ENCODE results near the gene EML2.

EML2 gene

DNA sequence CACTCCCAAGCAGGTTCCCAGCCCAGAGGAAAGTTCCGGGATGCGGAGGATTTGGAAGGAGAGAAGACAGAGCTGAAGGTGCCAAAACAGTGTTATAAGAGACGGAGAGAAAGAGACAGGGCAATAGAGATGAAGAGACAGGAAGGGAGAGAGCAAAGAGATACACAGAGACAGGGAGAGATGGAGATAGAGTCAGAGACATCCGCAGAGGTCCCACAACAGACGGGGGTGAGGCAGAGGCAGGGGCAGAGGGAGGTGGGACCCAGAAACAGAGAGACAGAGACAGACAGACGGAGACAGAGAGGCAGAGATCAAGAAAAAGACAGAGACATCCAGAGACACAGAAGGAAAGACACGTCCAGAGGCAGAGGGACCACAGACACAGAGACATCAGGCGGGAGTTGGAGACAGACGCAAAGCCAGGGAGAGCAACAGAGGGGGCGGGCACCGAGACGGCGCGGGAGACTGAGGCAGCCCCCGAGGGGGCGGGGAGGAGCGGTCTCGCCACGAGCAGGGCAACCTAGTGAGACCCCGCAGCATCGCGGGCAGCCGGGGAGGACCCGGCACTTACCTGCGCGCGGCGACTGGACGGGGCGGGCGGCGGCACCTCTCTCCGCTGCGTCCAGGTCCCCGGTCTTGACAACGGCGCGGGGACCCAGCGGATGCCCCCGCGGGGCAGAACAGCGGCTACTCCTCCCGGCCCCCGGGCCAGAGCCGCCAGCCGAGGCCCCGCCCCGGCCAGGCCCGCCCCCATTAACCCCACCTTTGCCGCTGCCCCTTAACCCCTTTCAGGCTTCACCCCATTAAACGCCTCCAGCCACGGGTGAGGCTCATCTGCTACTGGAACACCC, 37.4 kb downstream of the EML2 start, which contains the start of gene GPR4:
GPR4 (minus strand) TSS at position 689 of the 851 bp plus-strand sequence. CDS start 10,346 bp downstream, outside the sequence.
- DNase-seq (ENCODE audit: low spot score): peak; percentile 31
- no peak for TF ChIP-seq CTCF (IDR thresholded peaks at IDR 0.05; ENCODE audit: extremely low read depth, insufficient read depth, missing control alignments)
- in situ Hi-C loops (cut with MboI; ENCODE audit: low pct_unique_long_range_greater_than_20kb, low sequenced_read_pairs, unreplicated experiment): no loop called here

GRCh38 chr19:45601115-45601514, 38.1 kb downstream of the EML2 start:
- TF ChIP-seq CTCF (IDR thresholded peaks at IDR 0.05; ENCODE audit: extremely low read depth, insufficient read depth, missing control alignments): no peak
- DNase-seq (ENCODE audit: low spot score): peak; percentile 21
- in situ Hi-C loops (cut with MboI; ENCODE audit: low pct_unique_long_range_greater_than_20kb, low sequenced_read_pairs, unreplicated experiment): no loop called here

DNA sequence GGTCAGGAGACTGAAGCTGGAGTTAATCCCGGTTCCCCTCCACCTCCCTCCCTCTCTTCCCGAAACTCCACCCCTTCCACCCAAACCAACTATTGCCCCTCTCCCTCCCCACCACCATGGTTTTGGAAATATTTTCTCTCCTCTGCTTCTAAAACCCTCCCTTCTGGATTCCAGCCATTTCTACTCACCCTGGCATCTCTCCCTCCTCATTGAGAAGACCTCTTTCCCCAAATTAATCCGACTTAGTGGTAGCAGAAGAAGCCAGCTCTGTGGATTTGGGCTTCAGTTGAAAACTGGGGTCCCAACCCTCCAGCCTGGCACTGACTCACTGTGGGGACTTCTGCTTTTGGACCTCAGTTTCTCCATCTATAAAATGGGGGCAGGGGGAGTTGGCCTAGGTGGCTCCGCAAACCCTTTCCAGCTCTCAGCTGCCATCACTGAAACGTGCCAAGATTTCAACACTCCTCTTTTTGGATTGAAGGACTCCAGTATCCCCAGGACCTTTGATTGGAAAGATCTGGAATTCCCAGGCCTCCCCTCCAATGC, 38.8 kb downstream of the EML2 start:
- in situ Hi-C loops (cut with MboI; ENCODE audit: low pct_unique_long_range_greater_than_20kb, low sequenced_read_pairs, unreplicated experiment): no loop called here
- peak; percentile 4 for DNase-seq (ENCODE audit: low spot score)
- TF ChIP-seq CTCF (IDR thresholded peaks at IDR 0.05; ENCODE audit: extremely low read depth, insufficient read depth, missing control alignments): no peak

DNA sequence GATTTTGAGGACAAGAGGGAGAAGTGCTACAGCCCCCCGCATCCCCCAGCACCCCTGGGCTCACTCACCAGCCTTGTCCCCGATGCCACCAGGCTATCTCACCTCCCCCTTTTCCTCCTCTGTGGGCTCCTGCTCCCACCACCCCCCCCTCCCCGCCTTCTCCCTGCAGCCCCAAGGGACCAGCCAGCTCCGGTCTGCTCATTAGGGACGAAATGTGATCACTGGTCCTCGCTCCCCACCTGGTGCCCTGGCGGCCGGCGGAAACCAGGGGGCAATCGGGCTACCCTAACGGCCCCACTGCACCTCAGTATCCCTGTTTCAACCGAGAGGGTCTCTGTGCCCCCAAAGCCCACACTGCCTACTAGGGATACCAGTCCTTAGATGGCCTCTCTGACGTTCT, 39.9 kb downstream of the EML2 start:
- in situ Hi-C loops (cut with MboI; ENCODE audit: low pct_unique_long_range_greater_than_20kb, low sequenced_read_pairs, unreplicated experiment): no loop called here
- DNase-seq (ENCODE audit: low spot score): peak; percentile 22

GRCh38 chr19:45598267-45599001, 40.8 kb downstream of the EML2 start:
- TF ChIP-seq CTCF (IDR thresholded peaks at IDR 0.05; ENCODE audit: extremely low read depth, insufficient read depth, missing control alignments): no peak
- peak; percentile 30 for DNase-seq (ENCODE audit: low spot score)
- in situ Hi-C loops (cut with MboI; ENCODE audit: low pct_unique_long_range_greater_than_20kb, low sequenced_read_pairs, unreplicated experiment): no loop called here

More for the DNA sequence above, 39.9 kb downstream of the EML2 start:
- no peak for TF ChIP-seq CTCF (IDR thresholded peaks at IDR 0.05; ENCODE audit: extremely low read depth, insufficient read depth, missing control alignments)

- DNase-seq (ENCODE audit: low spot score): peak; percentile 4
- in situ Hi-C loops (cut with MboI; ENCODE audit: low pct_unique_long_range_greater_than_20kb, low sequenced_read_pairs, unreplicated experiment): no loop called here
- no peak for TF ChIP-seq CTCF (IDR thresholded peaks at IDR 0.05; ENCODE audit: extremely low read depth, insufficient read depth, missing control alignments)
Measured at GRCh38 chr19:45597425-45598111, 41.6 kb downstream of the EML2 start.
